Thoracic aorta endothelial cell (primary cell): ENCODE results near the gene SF3B6. TPM values are rescaled to one million over a fixed set of nuclear protein-coding genes. Genes with fewer than 3 reads are reported as not detected.

Experiments
- small RNA-seq: library from RNA; depleted of rRNA; stranded (forward); fragments of <200 nt; gene quantifications from one replicate; pipeline ENCODE3, GENCODE V24; 2012
- total RNA-seq: library from RNA; depleted of rRNA; stranded (reverse); fragments of >200 nt; gene quantifications from 2 replicates; pipeline ENCODE4 v1.2.3, GENCODE V29; 2012

The SF3B6 gene, protein sequence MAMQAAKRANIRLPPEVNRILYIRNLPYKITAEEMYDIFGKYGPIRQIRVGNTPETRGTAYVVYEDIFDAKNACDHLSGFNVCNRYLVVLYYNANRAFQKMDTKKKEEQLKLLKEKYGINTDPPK
- total RNA-seq = 181 and 206 TPM in 2 replicates

DNA sequence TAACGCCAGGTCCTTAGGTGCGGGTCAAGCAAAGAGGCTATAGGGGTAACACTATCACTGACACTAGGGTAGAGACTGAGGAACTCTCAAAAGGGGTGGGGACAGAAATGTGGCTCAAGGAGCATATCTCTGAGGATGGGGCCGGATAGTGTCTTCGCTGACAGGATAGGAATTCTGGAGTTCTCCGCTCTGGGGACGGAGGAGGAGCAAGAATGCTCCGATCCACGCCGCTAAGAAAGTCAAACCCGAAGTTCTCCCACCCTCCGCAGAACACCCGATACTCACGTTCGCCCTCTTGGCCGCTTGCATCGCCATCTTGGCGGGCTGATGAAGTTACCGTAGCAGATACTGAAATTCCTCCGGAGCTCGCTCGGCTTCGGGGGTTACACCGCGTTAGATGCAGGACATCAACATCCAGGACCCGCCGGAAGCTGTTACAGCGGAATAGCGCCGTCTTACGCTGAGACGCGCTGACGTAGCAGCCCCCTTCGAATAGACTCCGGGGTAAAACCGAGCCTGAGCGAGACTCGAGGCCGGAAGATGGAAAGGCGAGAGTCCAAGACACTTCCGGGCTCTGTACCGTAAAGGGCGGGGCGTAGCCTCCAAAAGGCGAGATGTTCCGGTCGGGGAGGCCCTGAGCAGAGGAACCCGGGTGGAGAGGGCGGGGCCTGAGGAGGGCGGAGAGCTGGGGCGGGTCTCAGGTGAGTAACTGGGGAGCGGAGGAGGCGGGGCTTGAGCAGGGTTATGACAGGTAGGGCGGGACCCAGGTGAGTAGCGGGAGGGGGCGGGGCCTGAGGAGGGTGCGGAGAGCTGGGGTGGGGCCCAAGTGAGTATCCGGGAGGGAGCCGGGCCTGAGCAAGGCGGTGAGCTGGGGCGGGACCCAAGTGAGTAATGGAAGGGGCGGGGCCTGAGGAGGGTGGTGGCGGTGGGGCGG, at the start of gene SF3B6:
Gene SF3B6 (minus strand): TSS at position 412 of the 934 bp plus-strand sequence. CDS start 97 bp downstream, at position 315.

DNA sequence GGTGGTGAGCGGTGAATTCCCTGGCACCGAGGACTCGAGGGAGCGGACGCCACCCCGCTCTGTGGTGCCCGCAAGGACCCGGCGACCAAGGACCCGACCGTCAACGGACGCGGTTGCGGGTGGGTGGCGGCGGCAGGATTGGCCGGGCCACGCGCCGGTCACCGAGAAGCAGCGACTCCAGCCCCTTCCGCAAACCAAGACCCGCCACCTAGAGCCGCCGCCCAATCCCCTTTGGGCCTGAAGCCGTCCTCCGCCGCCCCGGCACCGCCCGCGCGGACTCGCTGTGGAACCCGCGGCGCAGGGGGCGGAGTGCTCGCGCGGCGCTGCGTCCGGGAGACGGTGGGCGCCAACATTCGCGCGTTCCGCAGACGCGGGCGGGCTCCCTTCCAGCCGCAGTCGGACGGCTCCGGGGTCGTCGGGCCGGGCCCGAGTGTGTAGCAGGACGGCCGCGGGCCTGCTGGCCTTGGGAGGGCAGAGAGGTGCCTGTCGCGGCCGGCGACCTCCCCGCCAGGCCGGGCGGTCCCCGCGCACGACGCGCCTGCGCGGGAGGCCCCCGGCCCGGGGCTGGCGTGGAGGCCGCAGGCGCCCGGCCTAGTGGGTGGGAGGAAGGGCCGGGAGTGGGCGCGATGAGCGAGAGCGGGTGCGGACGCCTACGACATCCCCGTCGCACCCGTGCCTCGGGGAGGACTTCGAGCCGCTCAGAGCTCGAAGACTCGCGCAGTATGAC, 47.2 kb upstream of the SF3B6 start, which contains the start of the genes FAM228B and PFN4:
Gene FAM228B (plus strand): TSS at position 275 of the 727 bp plus-strand sequence. CDS start 893 bp downstream, outside the sequence.
Gene PFN4 (minus strand): TSS at position 140 of the 727 bp plus-strand sequence. CDS start 799 bp downstream, outside the sequence.

DNA sequence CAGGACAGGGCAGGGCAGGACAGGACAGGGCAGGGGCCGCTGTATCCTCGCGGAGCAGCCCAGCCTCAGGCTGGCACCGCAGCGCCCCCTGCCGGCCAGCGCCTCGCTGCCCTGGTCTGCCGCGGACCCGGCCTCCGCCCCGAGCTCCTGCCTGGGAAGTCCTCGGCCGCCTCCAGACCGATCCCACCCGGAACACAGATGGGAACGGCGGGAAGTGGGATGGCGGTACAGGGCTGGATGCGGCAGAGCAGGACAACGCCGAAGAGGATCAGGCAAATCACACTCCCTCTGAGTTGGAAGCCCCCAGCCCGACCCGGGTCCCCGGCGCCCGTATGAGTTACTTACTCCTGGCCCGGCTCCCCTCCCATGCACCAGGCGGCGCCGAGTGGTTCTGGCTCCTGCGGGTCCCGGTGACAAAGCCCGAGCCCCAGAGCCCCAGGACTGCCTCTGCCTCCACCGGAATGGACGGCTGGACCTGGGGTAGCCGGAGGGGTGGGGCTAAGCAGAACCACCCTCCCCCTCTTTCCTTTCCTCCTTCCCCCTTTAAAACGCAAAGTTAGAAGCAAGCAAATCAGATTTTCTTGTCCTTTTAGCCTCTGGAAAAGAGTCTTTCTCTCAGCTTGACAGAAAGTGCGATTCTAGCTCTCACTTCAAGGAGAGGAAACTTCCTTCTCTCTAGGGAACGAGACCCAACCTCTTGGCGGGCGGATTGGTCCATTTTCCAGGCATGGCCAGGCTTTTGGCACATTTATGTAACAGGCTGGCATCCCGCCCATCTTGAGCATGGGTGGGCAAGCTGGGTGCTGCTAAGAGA, 8.5 kb upstream of the SF3B6 start, which contains the start of gene TP53I3:
Gene TP53I3 (minus strand): TSS at position 449 of the 814 bp plus-strand sequence. CDS start 508 bp downstream, outside the sequence.

DNA sequence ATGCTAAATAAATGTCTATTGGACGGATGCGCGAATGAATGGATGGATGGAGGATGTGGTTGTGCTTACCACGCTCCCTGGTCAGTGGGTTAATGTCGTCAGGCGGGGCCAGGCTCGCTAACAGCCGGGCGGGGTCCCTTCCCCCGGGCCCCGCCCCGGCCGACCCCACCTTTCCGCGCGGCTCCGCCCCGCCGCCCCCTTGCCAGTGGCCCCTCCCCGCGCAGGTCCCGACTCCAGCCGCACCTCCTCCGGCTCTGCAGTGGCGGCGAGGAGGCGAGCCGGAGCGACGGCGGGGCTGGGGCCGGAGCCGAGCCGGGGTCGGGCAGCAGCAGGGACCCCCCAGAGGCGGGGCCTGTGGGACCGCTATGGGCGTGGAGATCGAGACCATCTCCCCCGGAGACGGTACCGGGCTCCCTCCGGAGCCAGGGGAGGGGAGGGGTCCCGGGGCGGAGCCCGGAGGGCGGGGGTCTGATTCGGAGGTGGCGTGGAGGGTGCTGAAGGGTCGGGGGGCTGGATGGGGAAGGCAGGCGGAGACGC, 26.6 kb downstream of the SF3B6 start, which contains the start of gene FKBP1B:
Gene FKBP1B (plus strand): TSS at position 257 of the 537 bp plus-strand sequence. CDS start 109 bp downstream, at position 366.

DNA sequence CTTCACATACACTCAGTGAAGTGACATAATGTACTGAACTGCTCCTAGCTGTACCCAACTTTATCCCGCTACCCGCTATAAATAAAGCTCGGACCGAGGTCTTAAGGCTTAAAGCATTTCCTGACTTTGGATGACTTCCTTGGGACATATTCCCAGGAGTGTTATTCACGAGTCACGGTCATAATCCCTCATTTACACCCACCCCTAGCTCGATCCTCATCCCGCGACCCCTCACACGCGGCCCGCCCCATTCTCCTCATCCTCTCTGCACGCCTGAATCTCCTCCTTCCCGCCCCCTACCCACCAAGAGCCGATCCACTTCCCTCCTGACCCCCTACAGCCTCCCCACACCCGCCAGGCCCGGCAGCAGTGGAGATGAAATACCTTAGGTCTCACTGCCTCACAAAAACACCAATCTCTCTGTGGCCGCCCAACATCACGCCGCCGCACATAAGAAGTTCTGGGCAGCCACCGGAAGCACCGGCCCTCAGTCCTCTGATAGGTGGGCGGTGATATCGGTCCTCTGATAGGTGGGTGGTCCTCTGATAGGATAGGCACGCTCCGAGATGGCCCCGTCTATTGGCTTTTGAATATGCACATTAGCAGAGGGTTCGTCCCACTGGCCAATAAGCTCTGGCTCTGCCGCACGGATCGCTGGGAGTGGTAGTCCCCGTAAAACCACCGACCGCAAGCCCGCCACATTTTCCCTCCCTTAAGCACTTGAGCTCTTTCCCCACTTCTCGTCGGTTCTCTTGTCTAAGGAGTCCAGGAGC, 29.0 kb downstream of the SF3B6 start, which contains the start of gene WDCP:
Gene WDCP (minus strand): TSS at position 462 of the 773 bp plus-strand sequence. CDS start 7,897 bp downstream, outside the sequence.

Small RNAs within 50 kb of the gene (small RNA-seq; reads per million reads assigned to genes)
- gene RNU6-370P = not detected

Other genes starting within 250 kb of the SF3B6 start
- gene ATAD2B, start 149.2 kb downstream of the SF3B6 start, total RNA-seq = 25.3 and 26.2 TPM in 2 replicates
- 14.0 and 16.1 TPM in 2 replicates for gene UBXN2A, start 135.9 kb downstream of the SF3B6 start, total RNA-seq
- gene MFSD2B, start 66.2 kb downstream of the SF3B6 start, total RNA-seq = 0.14 TPM in 1 of 2 replicates, not detected in the other
- gene WDCP, start 28.9 kb downstream of the SF3B6 start, total RNA-seq = 16.2 and 18.5 TPM in 2 replicates
- gene FKBP1B, start 26.6 kb downstream of the SF3B6 start, total RNA-seq = 11.2 and 13.4 TPM in 2 replicates
- gene TP53I3, start 8.5 kb upstream of the SF3B6 start, total RNA-seq = 51.3 and 56.0 TPM in 2 replicates
- 0.40 and 0.72 TPM in 2 replicates for gene PFN4, start 47.0 kb upstream of the SF3B6 start, total RNA-seq
- 5.5 TPM in 2 replicates for gene FAM228B, start 47.1 kb upstream of the SF3B6 start, total RNA-seq
- gene FAM228A, start 98.7 kb upstream of the SF3B6 start, total RNA-seq = 0.14 TPM in 1 of 2 replicates, not detected in the other